ENCODE data around the gene ZNF764.

GRCh38 chr16:30551781-30552180, 6.4 kb downstream of the ZNF764 start:
- TF ChIP-seq CTCF (IDR thresholded peaks at IDR 0.05; ENCODE audit: low read length) (no peak), EZH2 (IDR thresholded peaks at IDR 0.05; ENCODE audit: borderline replicate concordance, low read length) (no peak)

Data from OCI-LY1 (cell line).